ENCODE data around the gene ZNF808. TPM values are rescaled to one million over a fixed set of nuclear protein-coding genes. Genes with fewer than 3 reads are reported as not detected.

ZNF808 gene
- total RNA-seq, 1 experiment from 2014 or later = 35.7 TPM

GRCh38 chr19:52554216-52554971 is 26.9 kb downstream of the ZNF808 start:
- Histone ChIP-seq H3K27me3 (ENCODE audit: insufficient read depth, low read length) (no peaks in the 10 kb centered on the region), H3K4me2 (ENCODE audit: insufficient read depth, insufficient read length, low read length) (no peak overlapping the region), H3K23ac (ENCODE audit: insufficient read length, low read depth, low read length) (no peak overlapping the region), H3K27ac (ENCODE audit: insufficient read length, low read depth, low read length) (no peak overlapping the region), H4K91ac (ENCODE audit: insufficient read length, low read depth, low read length) (no peak overlapping the region), H3K9ac (ENCODE audit: extremely low read depth, insufficient read length, low read length) (no peak overlapping the region), H3K56ac (ENCODE audit: insufficient read length, low read depth, low read length) (no peak overlapping the region), H3K79me2 (ENCODE audit: insufficient read depth, low read length) (no peaks in the 10 kb centered on the region), H2BK15ac (ENCODE audit: low read depth, low read length) (no peak overlapping the region), H3K79me1 (ENCODE audit: insufficient read depth, low read depth, low read length, poor library complexity, severe bottlenecking) (no peaks in the 10 kb centered on the region), H2AK5ac (ENCODE audit: insufficient read length, low read length) (no peak overlapping the region), H3K14ac (ENCODE audit: insufficient read depth, low read length) (no peak overlapping the region), H3T11ph (ENCODE audit: low read length) (no peak overlapping the region), H3K18ac (ENCODE audit: insufficient read length, low read depth, low read length) (no peak overlapping the region), H3K9me3 (ENCODE audit: control insufficient read depth, low read depth, low read length) (peaks cover 28% of the 10 kb centered on the region), H3K23me2 (ENCODE audit: insufficient read length, low read depth, low read length, poor library complexity, severe bottlenecking) (no peaks in the 10 kb centered on the region), H2AFZ (ENCODE audit: low read length) (no peak overlapping the region), H2BK5ac (ENCODE audit: insufficient read length, low read length) (no peak overlapping the region), H2BK20ac (ENCODE audit: low read depth, low read length, poor library complexity, severe bottlenecking) (no peak overlapping the region), H3K4me1 (ENCODE audit: insufficient read depth, low read length) (peaks cover 3% of the 10 kb centered on the region; the same call in 1 of the 2 replicates), H4K8ac (replicated peaks; ENCODE audit: insufficient read length, low read depth, low read length) (no peak overlapping the region), H4K20me1 (ENCODE audit: control insufficient read depth, insufficient read depth, insufficient read length) (no peaks in the 10 kb centered on the region), H3K4ac (ENCODE audit: low read depth, low read length) (no peak overlapping the region), H4K5ac (ENCODE audit: insufficient read length, low read depth, low read length) (no peak overlapping the region), H2BK120ac (ENCODE audit: low read depth, low read length, poor library complexity, severe bottlenecking) (no peak overlapping the region), H2BK12ac (ENCODE audit: insufficient read length, low read depth, low read length) (no peak overlapping the region)
- Mint-ChIP-seq H3K27me3 (ENCODE audit: low read depth) (no peaks in the 10 kb centered on the region), H3K9me3 (peaks cover 47 to 58% of the 10 kb centered on the region in 2 experiments), H3K36me3 (ENCODE audit: insufficient read depth in 1 of 3, low read depth in 3 of 3) (peaks cover 73 to 81% (median 74%) of the 10 kb centered on the region in 3 experiments), H3K4me1 (peaks cover 11 to 16% of the 10 kb centered on the region in 2 experiments), H3K4me3 (no peak overlapping the region), H3K27ac (no peak overlapping the region)
- TF ChIP-seq CTCF (conservative IDR thresholded peaks at IDR 0.05) = no peak
- WGBS (ENCODE audit: extremely low coverage, insufficient read length, low lambda C conversion rate) = no CpG with 5 or more reads among the region's 15 CpGs
- no peak for DNase-seq
